Uterus (tissue), 2 donors: ENCODE results near the gene FAM234A.

Experiments
- POLR2A ChIP-seq, 2 donors: fragments of 450-650 bp; IDR thresholded peaks; one replicate each; pipeline ENCODE4 v1.6.1; 2016; ENCODE audit warnings: antibody characterized with exemption in 2 of 2, mild to moderate bottlenecking in 1 of 2, moderate library complexity in 1 of 2
- TF ChIP-seq, protein P1 (sequence below), 4 experiments: fragments of 200-600 bp in 2 of 4; fragments of 450-650 bp in 2 of 4; sonication (generic) in 2 of 4; IDR thresholded peaks; one replicate each; pipeline ENCODE4 v1.5.1; 2016 to 2019; ENCODE audit warnings: antibody characterized with exemption in 4 of 4, mild to moderate bottlenecking in 2 of 4, moderate library complexity in 1 of 4

DNA sequence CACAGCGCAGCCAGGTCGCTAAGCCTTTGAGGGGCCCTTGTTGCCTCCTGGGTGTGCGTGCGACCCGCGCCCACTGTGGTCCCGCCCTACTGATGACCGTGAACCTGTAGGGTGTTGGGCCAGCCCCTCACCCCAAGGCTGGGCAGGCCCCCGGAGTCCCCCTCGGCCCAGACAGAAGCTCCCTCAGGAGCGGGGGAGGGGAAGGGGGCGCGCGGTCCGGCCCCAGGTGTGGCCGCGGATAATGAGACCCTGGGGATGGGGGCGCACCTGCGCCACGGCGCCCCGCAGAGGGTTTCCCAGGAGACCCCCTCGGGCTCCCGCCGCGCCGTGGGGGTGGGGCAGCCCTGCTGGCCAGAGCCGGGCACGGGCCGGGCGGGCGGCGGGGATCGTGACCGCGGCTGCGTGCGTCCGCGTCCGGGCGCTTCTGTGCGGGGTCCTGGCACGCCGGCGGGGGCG, 45.4 kb downstream of the FAM234A start:
- TF ChIP-seq, protein P1, sequence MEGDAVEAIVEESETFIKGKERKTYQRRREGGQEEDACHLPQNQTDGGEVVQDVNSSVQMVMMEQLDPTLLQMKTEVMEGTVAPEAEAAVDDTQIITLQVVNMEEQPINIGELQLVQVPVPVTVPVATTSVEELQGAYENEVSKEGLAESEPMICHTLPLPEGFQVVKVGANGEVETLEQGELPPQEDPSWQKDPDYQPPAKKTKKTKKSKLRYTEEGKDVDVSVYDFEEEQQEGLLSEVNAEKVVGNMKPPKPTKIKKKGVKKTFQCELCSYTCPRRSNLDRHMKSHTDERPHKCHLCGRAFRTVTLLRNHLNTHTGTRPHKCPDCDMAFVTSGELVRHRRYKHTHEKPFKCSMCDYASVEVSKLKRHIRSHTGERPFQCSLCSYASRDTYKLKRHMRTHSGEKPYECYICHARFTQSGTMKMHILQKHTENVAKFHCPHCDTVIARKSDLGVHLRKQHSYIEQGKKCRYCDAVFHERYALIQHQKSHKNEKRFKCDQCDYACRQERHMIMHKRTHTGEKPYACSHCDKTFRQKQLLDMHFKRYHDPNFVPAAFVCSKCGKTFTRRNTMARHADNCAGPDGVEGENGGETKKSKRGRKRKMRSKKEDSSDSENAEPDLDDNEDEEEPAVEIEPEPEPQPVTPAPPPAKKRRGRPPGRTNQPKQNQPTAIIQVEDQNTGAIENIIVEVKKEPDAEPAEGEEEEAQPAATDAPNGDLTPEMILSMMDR (IDR thresholded peaks at IDR 0.05), result no peak
- no peak for TF ChIP-seq POLR2A (IDR thresholded peaks at IDR 0.05)
